ENCODE data around the gene DPYSL5. TPM values are rescaled to one million over a fixed set of nuclear protein-coding genes. Genes with fewer than 3 reads are reported as not detected.
"Not testable (repeated sequence)": the region's sequence is repeated elsewhere in the genome, so short reads cannot be mapped to it uniquely, and the experiment has no call there.

DPYSL5 gene
- total RNA-seq, 1 donor from 2014 or later, result not detected

- Mint-ChIP-seq H3K4me3 (no peak overlapping the region), H3K27me3 (peaks cover 18% of the 10 kb centered on the region), H3K27ac (no peak overlapping the region), H3K4me1 (no peaks in the 10 kb centered on the region), H3K36me3 (ENCODE audit: low read depth) (no peaks in the 10 kb centered on the region), H3K9me3 (no peaks in the 10 kb centered on the region)
- ATAC-seq (ENCODE audit: low read depth) (no peak), DNase-seq (no peak)
- CTCF ChIA-PET, result no interaction called here
- TF ChIP-seq, protein P1, sequence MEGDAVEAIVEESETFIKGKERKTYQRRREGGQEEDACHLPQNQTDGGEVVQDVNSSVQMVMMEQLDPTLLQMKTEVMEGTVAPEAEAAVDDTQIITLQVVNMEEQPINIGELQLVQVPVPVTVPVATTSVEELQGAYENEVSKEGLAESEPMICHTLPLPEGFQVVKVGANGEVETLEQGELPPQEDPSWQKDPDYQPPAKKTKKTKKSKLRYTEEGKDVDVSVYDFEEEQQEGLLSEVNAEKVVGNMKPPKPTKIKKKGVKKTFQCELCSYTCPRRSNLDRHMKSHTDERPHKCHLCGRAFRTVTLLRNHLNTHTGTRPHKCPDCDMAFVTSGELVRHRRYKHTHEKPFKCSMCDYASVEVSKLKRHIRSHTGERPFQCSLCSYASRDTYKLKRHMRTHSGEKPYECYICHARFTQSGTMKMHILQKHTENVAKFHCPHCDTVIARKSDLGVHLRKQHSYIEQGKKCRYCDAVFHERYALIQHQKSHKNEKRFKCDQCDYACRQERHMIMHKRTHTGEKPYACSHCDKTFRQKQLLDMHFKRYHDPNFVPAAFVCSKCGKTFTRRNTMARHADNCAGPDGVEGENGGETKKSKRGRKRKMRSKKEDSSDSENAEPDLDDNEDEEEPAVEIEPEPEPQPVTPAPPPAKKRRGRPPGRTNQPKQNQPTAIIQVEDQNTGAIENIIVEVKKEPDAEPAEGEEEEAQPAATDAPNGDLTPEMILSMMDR (IDR thresholded peaks at IDR 0.05), result no peak
- POLR2A ChIA-PET, result no interaction called here
- intact Hi-C loops (cut with micrococcal nuclease), result no loop called here
Measured at GRCh38 chr2:26875808-26876207, 27.9 kb downstream of the DPYSL5 start.

DNA sequence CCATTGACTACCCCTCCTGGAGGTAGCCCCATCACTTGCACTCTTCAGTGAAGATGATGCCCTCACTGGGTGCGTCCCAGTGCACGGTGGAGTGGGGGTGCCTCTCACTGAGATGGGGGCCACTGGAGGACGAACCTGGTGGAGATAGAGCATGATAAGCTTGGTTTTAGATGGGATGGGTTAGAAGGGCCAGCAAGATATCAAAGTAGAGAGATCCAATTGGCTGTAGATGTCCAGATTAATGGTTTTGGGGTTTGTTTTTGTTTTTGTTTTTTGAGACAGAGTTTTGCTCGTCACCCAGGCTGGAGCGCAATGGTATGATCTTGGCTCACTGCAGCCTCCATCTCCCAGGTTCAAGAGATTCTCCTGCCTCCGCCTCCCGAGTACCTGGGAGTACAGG is 28.3 kb downstream of the DPYSL5 start:
- ATAC-seq (ENCODE audit: low read depth) (no peak), DNase-seq (no peak)
- Mint-ChIP-seq H3K27ac (no peak overlapping the region), H3K9me3 (no peaks in the 10 kb centered on the region), H3K4me1 (no peaks in the 10 kb centered on the region), H3K36me3 (ENCODE audit: low read depth) (no peaks in the 10 kb centered on the region), H3K27me3 (peaks cover 18% of the 10 kb centered on the region), H3K4me3 (no peak overlapping the region)
- ChIA-PET CTCF (no interaction called here), POLR2A (no interaction called here)
- intact Hi-C loops (cut with micrococcal nuclease), result no loop called here
- TF ChIP-seq, protein P1 (IDR thresholded peaks at IDR 0.05), result no peak

- no peak overlapping the region for H3K4me3 Mint-ChIP-seq
- CTCF ChIA-PET, result no interaction called here
- POLR2A ChIA-PET, result no interaction called here
- ATAC-seq (ENCODE audit: low read depth) (no peak), DNase-seq (no peak)
- H3K36me3 Mint-ChIP-seq (ENCODE audit: low read depth), result no peaks in the 10 kb centered on the region
- H3K27me3 Mint-ChIP-seq, result peaks cover 18% of the 10 kb centered on the region
- H3K27ac Mint-ChIP-seq, result no peak overlapping the region
- H3K4me1 Mint-ChIP-seq, result no peaks in the 10 kb centered on the region
- intact Hi-C loops (cut with micrococcal nuclease), result no loop called here
- H3K9me3 Mint-ChIP-seq, result no peaks in the 10 kb centered on the region
- TF ChIP-seq, protein P1 (IDR thresholded peaks at IDR 0.05), result no peak
Measured at GRCh38 chr2:26877276-26877675, 29.3 kb downstream of the DPYSL5 start.

GRCh38 chr2:26880161-26880560 is 32.2 kb downstream of the DPYSL5 start:
- Mint-ChIP-seq H3K27me3 (peaks cover 19% of the 10 kb centered on the region), H3K4me3 (no peak overlapping the region), H3K36me3 (ENCODE audit: low read depth) (no peaks in the 10 kb centered on the region), H3K9me3 (no peaks in the 10 kb centered on the region), H3K4me1 (no peaks in the 10 kb centered on the region), H3K27ac (no peak overlapping the region)
- TF ChIP-seq, protein P1 (IDR thresholded peaks at IDR 0.05), result no peak
- ATAC-seq (ENCODE audit: low read depth) (no peak), DNase-seq (no peak)
- CTCF ChIA-PET, result no interaction called here
- intact Hi-C loops (cut with micrococcal nuclease), result no loop called here
- POLR2A ChIA-PET, result no interaction called here

GRCh38 chr2:26880910-26881435 is 33.0 kb downstream of the DPYSL5 start:
- no peaks in the 10 kb centered on the region for H3K9me3 Mint-ChIP-seq
- no peak overlapping the region for H3K27ac Mint-ChIP-seq
- no peaks in the 10 kb centered on the region for H3K36me3 Mint-ChIP-seq (ENCODE audit: low read depth)
- intact Hi-C loops (cut with micrococcal nuclease), result no loop called here
- H3K4me1 Mint-ChIP-seq, result no peaks in the 10 kb centered on the region
- H3K27me3 Mint-ChIP-seq, result peaks cover 19% of the 10 kb centered on the region
- DNase-seq (no peak), ATAC-seq (ENCODE audit: low read depth) (no peak)
- ChIA-PET CTCF (no interaction called here), POLR2A (no interaction called here)
- no peak overlapping the region for H3K4me3 Mint-ChIP-seq
- TF ChIP-seq, protein P1 (IDR thresholded peaks at IDR 0.05), result no peak

DNA sequence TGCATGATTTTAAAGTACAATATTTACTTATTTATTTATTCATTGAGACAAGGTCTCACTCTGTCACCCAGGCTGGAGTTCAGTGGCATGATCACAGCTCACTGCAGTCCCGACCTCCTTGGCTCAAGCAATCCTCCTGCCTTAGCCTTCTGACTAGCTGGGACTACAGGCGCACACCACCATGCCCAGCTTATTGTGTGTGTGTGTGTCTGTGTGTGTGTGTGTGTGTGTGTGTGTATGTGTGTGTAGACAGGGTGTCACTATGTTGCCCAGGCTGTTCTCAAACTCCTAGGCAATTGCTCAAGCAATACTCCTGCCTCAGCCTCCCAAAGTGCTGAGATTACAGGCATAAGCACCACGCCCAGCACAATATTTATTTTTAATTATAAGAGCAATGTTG is 34.3 kb downstream of the DPYSL5 start:
- DNase-seq; H3K4me3 Mint-ChIP-seq; H3K27ac Mint-ChIP-seq; intact Hi-C loops (cut with micrococcal nuclease); H3K9me3 Mint-ChIP-seq; H3K4me1 Mint-ChIP-seq; H3K36me3 Mint-ChIP-seq (ENCODE audit: low read depth); POLR2A ChIA-PET; CTCF ChIA-PET; ATAC-seq (ENCODE audit: low read depth): not testable (repeated sequence)
- peaks cover 19% of the 10 kb centered on the region for H3K27me3 Mint-ChIP-seq
